HFFc6 (cell line): ENCODE measurements around the gene CD82. TPM values are rescaled to one million over a fixed set of nuclear protein-coding genes. Genes with fewer than 3 reads are reported as not detected.

Experiments used
- DNase-seq: peaks from one replicate; pipeline ENCODE4 v3.0.0-alpha.2; 2018
- H3K27ac Mint-ChIP-seq: 2 replicates; pipeline ENCODE4 v1.8.0; 2020; ENCODE audit warnings: mild to moderate bottlenecking, mixed read lengths
- H3K27me3 Mint-ChIP-seq: 2 replicates; pipeline ENCODE4 v1.8.0; 2021; ENCODE audit warnings: mild to moderate bottlenecking, moderate library complexity, mixed read lengths; ENCODE audit not compliant: insufficient read depth
- H3K36me3 Mint-ChIP-seq: 2 replicates; pipeline ENCODE4 v1.8.0; 2021; ENCODE audit warnings: low read depth, mixed read lengths
- H3K4me1 Mint-ChIP-seq: 2 replicates; pipeline ENCODE4 v1.8.0; 2020; ENCODE audit warnings: low read depth, mixed read lengths
- H3K4me3 Mint-ChIP-seq: 2 replicates; pipeline ENCODE4 v1.8.0; 2020; ENCODE audit warnings: mild to moderate bottlenecking, moderate library complexity, mixed read lengths
- H3K9me3 Mint-ChIP-seq: 2 replicates; pipeline ENCODE4 v1.8.0; 2020; ENCODE audit warnings: mild to moderate bottlenecking, mixed read lengths
- CTCF ChIP-seq: fragments of 200-600 bp; sonication (generic); IDR thresholded peaks from 2 replicates; pipeline ENCODE4 v1.5.0; 2021; ENCODE audit warnings: antibody characterized with exemption, mild to moderate bottlenecking
- total RNA-seq, 6 experiments: library from RNA; stranded (reverse); fragmentation: NEBNext Ultra II Directional; extraction: Animal tissue kit (Norgen Biotek cat#: 25700); gene quantifications; 2 replicates in 1 of 6; 3 replicates in 5 of 6; pipeline ENCODE4 v1.2.3, GENCODE V29; 2021

CD82 gene
- total RNA-seq, 6 experiments from 2014 or later = 17.3 to 31.7 (median 20.7) TPM

- Mint-ChIP-seq H3K27me3 (peaks cover 42% of the 10 kb centered on the region), H3K9me3 (no peaks in the 10 kb centered on the region), H3K4me1 (no peaks in the 10 kb centered on the region), H3K36me3 (no peaks in the 10 kb centered on the region), H3K27ac (no peak overlapping the region), H3K4me3 (no peak overlapping the region)
- DNase-seq = no peak
- TF ChIP-seq CTCF = no peak
Observed at GRCh38 chr11:44529895-44530412, 35.5 kb upstream of the CD82 start.

- Mint-ChIP-seq H3K36me3 (no peaks in the 10 kb centered on the region), H3K4me3 (no peak overlapping the region), H3K27ac (no peak overlapping the region), H3K4me1 (no peaks in the 10 kb centered on the region), H3K27me3 (peaks cover 39% of the 10 kb centered on the region), H3K9me3 (no peaks in the 10 kb centered on the region)
- no peak for TF ChIP-seq CTCF
- DNase-seq = no peak
Observed at GRCh38 chr11:44530413-44531115, 34.9 kb upstream of the CD82 start.

GRCh38 chr11:44531116-44531504 lies 34.4 kb upstream of the CD82 start:
- Mint-ChIP-seq H3K9me3 (no peaks in the 10 kb centered on the region), H3K4me1 (no peaks in the 10 kb centered on the region), H3K36me3 (no peaks in the 10 kb centered on the region), H3K27ac (no peak overlapping the region), H3K4me3 (no peak overlapping the region), H3K27me3 (peaks cover 36% of the 10 kb centered on the region)
- no peak for TF ChIP-seq CTCF
- DNase-seq = no peak

- no peaks in the 10 kb centered on the region for H3K9me3 Mint-ChIP-seq
- no peak overlapping the region for H3K27ac Mint-ChIP-seq
- no peaks in the 10 kb centered on the region for H3K4me1 Mint-ChIP-seq
- H3K36me3 Mint-ChIP-seq = no peaks in the 10 kb centered on the region
- DNase-seq = no peak
- H3K27me3 Mint-ChIP-seq = peaks cover 38% of the 10 kb centered on the region
- TF ChIP-seq CTCF = no peak
- H3K4me3 Mint-ChIP-seq = no peak overlapping the region
Observed at GRCh38 chr11:44531636-44532035, 33.8 kb upstream of the CD82 start.

- H3K27me3 Mint-ChIP-seq = peaks cover 32% of the 10 kb centered on the region
- no peak for TF ChIP-seq CTCF
- no peaks in the 10 kb centered on the region for H3K9me3 Mint-ChIP-seq
- H3K27ac Mint-ChIP-seq = no peak overlapping the region
- no peak overlapping the region for H3K4me3 Mint-ChIP-seq
- no peak for DNase-seq
- no peaks in the 10 kb centered on the region for H3K4me1 Mint-ChIP-seq
- no peaks in the 10 kb centered on the region for H3K36me3 Mint-ChIP-seq
Observed at GRCh38 chr11:44532809-44533208, 32.7 kb upstream of the CD82 start.
